H9 (cell line): ENCODE measurements around the gene CCDC127. TPM values are rescaled to one million over a fixed set of nuclear protein-coding genes. Genes with fewer than 3 reads are reported as not detected.
"Not testable (repeated sequence)": the region's sequence is repeated elsewhere in the genome, so short reads cannot be mapped to it uniquely, and the experiment has no call there.

Experiments used
- DNase-seq: peaks from one replicate; pipeline ENCODE4 v3.0.0-alpha.2; 2017
- H2AFZ ChIP-seq: one replicate; pipeline ENCODE4 v1.6.1; 2013; ENCODE audit warnings: mild to moderate bottlenecking, low read length, control low read depth, moderate library complexity
- H2AK5ac ChIP-seq: 2 replicates; pipeline ENCODE4 v1.6.1; 2013; ENCODE audit warnings: low read length, control low read depth, mixed read lengths; ENCODE audit not compliant: insufficient read length
- H2BK120ac ChIP-seq: one replicate; pipeline ENCODE4 v1.6.1; 2013; ENCODE audit warnings: low read depth, mild to moderate bottlenecking, low read length, control low read depth, inconsistent platforms; ENCODE audit not compliant: poor library complexity, severe bottlenecking
- H2BK12ac ChIP-seq: 2 replicates; pipeline ENCODE4 v1.6.1; 2013; ENCODE audit warnings: low read length, control low read depth, mixed read lengths, low read depth; ENCODE audit not compliant: insufficient read length
- H2BK15ac ChIP-seq: 2 replicates; pipeline ENCODE4 v1.6.1; 2013; ENCODE audit warnings: low read depth, low read length, control low read depth
- H2BK20ac ChIP-seq: one replicate; pipeline ENCODE4 v1.6.1; 2013; ENCODE audit warnings: low read depth, mild to moderate bottlenecking, low read length, control low read depth, inconsistent platforms; ENCODE audit not compliant: poor library complexity, severe bottlenecking
- H2BK5ac ChIP-seq: 2 replicates; pipeline ENCODE4 v1.6.1; 2013; ENCODE audit warnings: low read length, control low read depth, mixed read lengths; ENCODE audit not compliant: insufficient read length
- H3K14ac ChIP-seq: 2 replicates; pipeline ENCODE4 v1.6.1; 2013; ENCODE audit warnings: low read length, control low read depth; ENCODE audit not compliant: insufficient read depth
- H3K18ac ChIP-seq: 2 replicates; pipeline ENCODE4 v1.6.1; 2013; ENCODE audit warnings: low read depth, mild to moderate bottlenecking, mixed read lengths, low read length, control low read depth; ENCODE audit not compliant: insufficient read length
- H3K23ac ChIP-seq: 2 replicates; pipeline ENCODE4 v1.6.1; 2013; ENCODE audit warnings: low read length, control low read depth, mixed read lengths, low read depth; ENCODE audit not compliant: insufficient read length
- H3K23me2 ChIP-seq: 2 replicates; pipeline ENCODE4 v1.6.1; 2013; ENCODE audit warnings: low read depth, mild to moderate bottlenecking, mixed read lengths, low read length, control low read depth; ENCODE audit not compliant: insufficient read length, poor library complexity, severe bottlenecking
- H3K27ac ChIP-seq: 2 replicates; pipeline ENCODE4 v1.5.1; 2013; ENCODE audit warnings: low read length, control low read depth, mixed read lengths, low read depth; ENCODE audit not compliant: insufficient read length
- H3K27me3 ChIP-seq: 2 replicates; pipeline ENCODE4 v1.6.1; 2013; ENCODE audit warnings: low read length, control low read depth, inconsistent platforms; ENCODE audit not compliant: insufficient read depth
- H3K4ac ChIP-seq: 2 replicates; pipeline ENCODE4 v1.6.1; 2013; ENCODE audit warnings: low read depth, mild to moderate bottlenecking, control low read depth, inconsistent platforms, low read length, moderate library complexity
- H3K4me1 ChIP-seq: 2 replicates; pipeline ENCODE4 v1.6.1; 2013; ENCODE audit warnings: low read length, control low read depth, inconsistent platforms; ENCODE audit not compliant: insufficient read depth
- H3K4me2 ChIP-seq: 2 replicates; pipeline ENCODE4 v1.6.1; 2013; ENCODE audit warnings: low read length, control low read depth, mixed read lengths; ENCODE audit not compliant: insufficient read length, insufficient read depth
- H3K56ac ChIP-seq: 2 replicates; pipeline ENCODE4 v1.6.1; 2013; ENCODE audit warnings: low read depth, mild to moderate bottlenecking, mixed read lengths, low read length, control low read depth; ENCODE audit not compliant: insufficient read length
- H3K79me1 ChIP-seq: 2 replicates; pipeline ENCODE4 v1.6.1; 2013; ENCODE audit warnings: low read depth, mild to moderate bottlenecking, moderate library complexity, low read length, control low read depth, inconsistent platforms; ENCODE audit not compliant: insufficient read depth, poor library complexity, severe bottlenecking
- H3K79me2 ChIP-seq: 2 replicates; pipeline ENCODE4 v1.6.1; 2013; ENCODE audit warnings: low read length, control low read depth, inconsistent platforms; ENCODE audit not compliant: insufficient read depth
- H3K9ac ChIP-seq: 2 replicates; pipeline ENCODE4 v1.6.1; 2013; ENCODE audit warnings: low read length, control low read depth, mixed read lengths; ENCODE audit not compliant: insufficient read length; ENCODE audit errors: extremely low read depth
- H3K9me3 ChIP-seq: one replicate; pipeline ENCODE4 v1.6.1; 2013; ENCODE audit warnings: low read depth, low read length, inconsistent platforms; ENCODE audit not compliant: control insufficient read depth
- H3T11ph ChIP-seq: one replicate; pipeline ENCODE4 v1.6.1; 2013; ENCODE audit warnings: mild to moderate bottlenecking, low read length, control low read depth, inconsistent platforms
- H4K20me1 ChIP-seq: one replicate; pipeline ENCODE4 v1.6.1; 2013; ENCODE audit not compliant: control insufficient read depth, insufficient read length, insufficient read depth
- H4K5ac ChIP-seq: 2 replicates; pipeline ENCODE4 v1.6.1; 2013; ENCODE audit warnings: low read depth, mild to moderate bottlenecking, mixed read lengths, low read length, control low read depth; ENCODE audit not compliant: insufficient read length
- H4K8ac ChIP-seq: replicated peaks from 2 replicates; pipeline ENCODE4 v1.6.1; 2013; ENCODE audit warnings: low read length, control low read depth, mixed read lengths, low read depth; ENCODE audit not compliant: insufficient read length
- H4K91ac ChIP-seq: 2 replicates; pipeline ENCODE4 v1.6.1; 2013; ENCODE audit warnings: low read depth, mild to moderate bottlenecking, moderate library complexity, mixed read lengths, low read length, control low read depth; ENCODE audit not compliant: insufficient read length
- H3K27ac Mint-ChIP-seq, 3 experiments: 2 replicates in 2 of 3; 3 replicates in 1 of 3; pipeline ENCODE4 v1.8.0; 2020 to 2021; ENCODE audit warnings: mixed read lengths in 3 of 3, mild to moderate bottlenecking in 1 of 3, moderate library complexity in 1 of 3
- H3K27me3 Mint-ChIP-seq: 2 replicates; pipeline ENCODE4 v1.8.0; 2021; ENCODE audit warnings: low read depth, mild to moderate bottlenecking, moderate library complexity, mixed read lengths
- H3K36me3 Mint-ChIP-seq, 3 experiments: 2 replicates in 2 of 3; 3 replicates in 1 of 3; pipeline ENCODE4 v1.8.0; 2020 to 2021; ENCODE audit warnings: low read depth in 3 of 3, mixed read lengths in 3 of 3; ENCODE audit not compliant: insufficient read depth in 1 of 3
- H3K4me1 Mint-ChIP-seq, 2 experiments: 2 replicates each; pipeline ENCODE4 v1.8.0; 2020; ENCODE audit warnings: mixed read lengths in 2 of 2
- H3K4me3 Mint-ChIP-seq, 2 experiments: 2 replicates in 1 of 2; 3 replicates in 1 of 2; pipeline ENCODE4 v1.8.0; 2020 to 2021; ENCODE audit warnings: mild to moderate bottlenecking in 2 of 2, mixed read lengths in 2 of 2, moderate library complexity in 1 of 2
- H3K9me3 Mint-ChIP-seq, 2 experiments: 2 replicates in 1 of 2; 3 replicates in 1 of 2; pipeline ENCODE4 v1.8.0; 2020; ENCODE audit warnings: mild to moderate bottlenecking in 2 of 2, mixed read lengths in 2 of 2, moderate library complexity in 1 of 2
- WGBS: extraction: QIAGEN DNeasy Blood & Tissue Kit; methylation state at CpG from one replicate; pipeline ENCODE4 v1.1.7; 2013; ENCODE audit warnings: missing lambda C conversion rate, low lambda C conversion rate, mixed read lengths; ENCODE audit not compliant: insufficient read length; ENCODE audit errors: extremely low coverage; 5-methylcytosine and 5-hydroxymethylcytosine counted together
- total RNA-seq: library from RNA; stranded (reverse); gene quantifications from 2 replicates; pipeline ENCODE4 v1.2.1, GENCODE V29; 2021
- TF ChIP-seq, protein P1 (sequence below): fragments of 200-600 bp; sonication (generic); conservative IDR thresholded peaks from 3 replicates; pipeline ENCODE4 v1.8.0; 2021; ENCODE audit warnings: antibody characterized with exemption, mild to moderate bottlenecking

Gene CCDC127
- total RNA-seq, 1 experiment from 2014 or later, result 9.0 TPM

DNA sequence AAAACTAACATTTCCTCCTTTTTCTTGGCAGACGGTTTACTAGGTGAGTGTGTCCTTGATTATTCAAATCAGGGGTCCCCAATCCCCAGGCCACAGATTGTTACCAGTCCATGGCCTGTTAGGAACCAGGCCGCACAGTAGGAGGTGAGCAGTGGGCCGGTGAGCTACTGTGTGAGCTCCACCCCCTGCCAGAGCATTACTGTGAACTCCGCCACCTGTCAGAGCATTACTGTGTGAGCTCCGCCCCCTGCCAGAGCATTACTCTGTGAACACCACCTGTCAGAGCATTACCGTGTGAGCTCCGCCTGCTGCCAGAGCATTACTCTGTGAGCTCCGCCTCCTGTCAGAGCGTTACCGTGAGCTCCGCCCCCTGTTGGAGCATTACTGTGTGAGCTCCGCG lies 39.2 kb upstream of the CCDC127 start:
- no peak overlapping the region for H3K27ac ChIP-seq
- no CpG with 5 or more reads among the region's 13 CpGs for WGBS
- Mint-ChIP-seq H3K9me3 (peaks cover 18 to 24% of the 10 kb centered on the region in 2 experiments), H3K27ac (no peak overlapping the region), H3K4me1 (no peaks in the 10 kb centered on the region), H3K27me3 (peaks cover 2% of the 10 kb centered on the region), H3K4me3 (no peak overlapping the region), H3K36me3 (peaks cover 59 to 65% (median 60%) of the 10 kb centered on the region in 3 experiments)
- no peaks in the 10 kb centered on the region for H3K23me2 ChIP-seq
- H4K91ac ChIP-seq, result no peak overlapping the region
- H4K5ac ChIP-seq, result no peak overlapping the region
- TF ChIP-seq, protein P1, sequence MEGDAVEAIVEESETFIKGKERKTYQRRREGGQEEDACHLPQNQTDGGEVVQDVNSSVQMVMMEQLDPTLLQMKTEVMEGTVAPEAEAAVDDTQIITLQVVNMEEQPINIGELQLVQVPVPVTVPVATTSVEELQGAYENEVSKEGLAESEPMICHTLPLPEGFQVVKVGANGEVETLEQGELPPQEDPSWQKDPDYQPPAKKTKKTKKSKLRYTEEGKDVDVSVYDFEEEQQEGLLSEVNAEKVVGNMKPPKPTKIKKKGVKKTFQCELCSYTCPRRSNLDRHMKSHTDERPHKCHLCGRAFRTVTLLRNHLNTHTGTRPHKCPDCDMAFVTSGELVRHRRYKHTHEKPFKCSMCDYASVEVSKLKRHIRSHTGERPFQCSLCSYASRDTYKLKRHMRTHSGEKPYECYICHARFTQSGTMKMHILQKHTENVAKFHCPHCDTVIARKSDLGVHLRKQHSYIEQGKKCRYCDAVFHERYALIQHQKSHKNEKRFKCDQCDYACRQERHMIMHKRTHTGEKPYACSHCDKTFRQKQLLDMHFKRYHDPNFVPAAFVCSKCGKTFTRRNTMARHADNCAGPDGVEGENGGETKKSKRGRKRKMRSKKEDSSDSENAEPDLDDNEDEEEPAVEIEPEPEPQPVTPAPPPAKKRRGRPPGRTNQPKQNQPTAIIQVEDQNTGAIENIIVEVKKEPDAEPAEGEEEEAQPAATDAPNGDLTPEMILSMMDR, result no peak
- no peak for DNase-seq
- no peak overlapping the region for H3K23ac ChIP-seq
- no peak overlapping the region for H3K9ac ChIP-seq
- no peaks in the 10 kb centered on the region for H3K9me3 ChIP-seq
- no peaks in the 10 kb centered on the region for H4K20me1 ChIP-seq
- H3K18ac ChIP-seq, result no peak overlapping the region
- no peak overlapping the region for H2AK5ac ChIP-seq
- no peak overlapping the region for H2BK5ac ChIP-seq
- no peak overlapping the region for H4K8ac ChIP-seq
- H3K4ac ChIP-seq, result no peak overlapping the region
- H2AFZ ChIP-seq, result no peak overlapping the region
- H3K4me1 ChIP-seq, result no peaks in the 10 kb centered on the region
- no peak overlapping the region for H3T11ph ChIP-seq
- H3K14ac ChIP-seq, result no peak overlapping the region
- no peak overlapping the region for H3K4me2 ChIP-seq
- H2BK120ac ChIP-seq, result no peak overlapping the region
- H2BK20ac ChIP-seq, result no peak overlapping the region
- H2BK12ac ChIP-seq, result no peak overlapping the region
- no peaks in the 10 kb centered on the region for H3K79me2 ChIP-seq
- H3K56ac ChIP-seq, result no peak overlapping the region
- H3K79me1 ChIP-seq, result no peaks in the 10 kb centered on the region
- no peak overlapping the region for H2BK15ac ChIP-seq
- no peaks in the 10 kb centered on the region for H3K27me3 ChIP-seq

DNA sequence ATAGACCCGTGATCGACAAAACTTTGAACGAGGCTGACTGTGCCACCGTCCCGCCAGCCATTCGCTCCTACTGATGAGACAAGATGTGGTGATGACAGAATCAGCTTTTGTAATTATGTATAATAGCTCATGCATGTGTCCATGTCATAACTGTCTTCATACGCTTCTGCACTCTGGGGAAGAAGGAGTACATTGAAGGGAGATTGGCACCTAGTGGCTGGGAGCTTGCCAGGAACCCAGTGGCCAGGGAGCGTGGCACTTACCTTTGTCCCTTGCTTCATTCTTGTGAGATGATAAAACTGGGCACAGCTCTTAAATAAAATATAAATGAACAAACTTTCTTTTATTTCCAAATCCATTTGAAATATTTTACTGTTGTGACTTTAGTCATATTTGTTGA lies 38.4 kb upstream of the CCDC127 start:
- H2BK15ac ChIP-seq, H2BK120ac ChIP-seq, H2AK5ac ChIP-seq, DNase-seq, H3K4me2 ChIP-seq, H3K18ac ChIP-seq, H3K27me3 Mint-ChIP-seq, H3K23me2 ChIP-seq, H2BK5ac ChIP-seq, H3K23ac ChIP-seq, H3K9ac ChIP-seq, H4K8ac ChIP-seq, H2AFZ ChIP-seq, H3K79me1 ChIP-seq, H2BK20ac ChIP-seq, H3K9me3 ChIP-seq, H4K91ac ChIP-seq, H3K79me2 ChIP-seq, H3K4ac ChIP-seq, H3K27ac ChIP-seq, H3K4me1 ChIP-seq, H3K4me3 Mint-ChIP-seq, H3K27me3 ChIP-seq, H2BK12ac ChIP-seq, H3K56ac ChIP-seq, H3K27ac Mint-ChIP-seq, H4K5ac ChIP-seq, H3K14ac ChIP-seq, H3T11ph ChIP-seq, H3K4me1 Mint-ChIP-seq, H4K20me1 ChIP-seq: not testable (repeated sequence)
- WGBS, result no CpG with 5 or more reads among the region's 8 CpGs
- H3K9me3 Mint-ChIP-seq, result peaks cover 17 to 20% of the 10 kb centered on the region in 2 experiments
- peaks cover 59 to 64% (median 59%) of the 10 kb centered on the region in 3 experiments for H3K36me3 Mint-ChIP-seq
